ENCODE measurements around the gene UPB1. TPM values are rescaled to one million over a fixed set of nuclear protein-coding genes. Genes with fewer than 3 reads are reported as not detected.

UPB1 gene
- total RNA-seq, 1 experiment from 2014 or later = 0.09 TPM

- POLR2A ChIA-PET = interaction anchor here (1.6 kb wide), 1 partner anchor 9 kb away, joined by 6 read pairs; the partner anchor contains the start of genes GUCD1 and SNRPD3
- Mint-ChIP-seq H3K9me3 (no peaks in the 10 kb centered on the region), H3K27me3 (ENCODE audit: low read depth) (no peaks in the 10 kb centered on the region), H3K4me3 (no peak overlapping the region), H3K4me1 (no peaks in the 10 kb centered on the region), H3K27ac (no peak overlapping the region), H3K36me3 (peaks cover 47% of the 10 kb centered on the region)
- ATAC-seq = no peak
- TF ChIP-seq USF1 (CRISPR knock-in tag; IDR thresholded peaks at IDR 0.05) = no peak
- no peak for TF ChIP-seq CTCF (IDR thresholded peaks at IDR 0.05)
- no peak for TF ChIP-seq RORB (CRISPR knock-in tag; IDR thresholded peaks at IDR 0.05)
- no peak for TF ChIP-seq MYBL2 (CRISPR knock-in tag; IDR thresholded peaks at IDR 0.05)
- TF ChIP-seq SMAD4 (CRISPR knock-in tag; IDR thresholded peaks at IDR 0.05) = no peak
- no peak for TF ChIP-seq IRF2 (CRISPR knock-in tag; IDR thresholded peaks at IDR 0.05; ENCODE audit: borderline replicate concordance, low read depth)
- TF ChIP-seq, protein P1, sequence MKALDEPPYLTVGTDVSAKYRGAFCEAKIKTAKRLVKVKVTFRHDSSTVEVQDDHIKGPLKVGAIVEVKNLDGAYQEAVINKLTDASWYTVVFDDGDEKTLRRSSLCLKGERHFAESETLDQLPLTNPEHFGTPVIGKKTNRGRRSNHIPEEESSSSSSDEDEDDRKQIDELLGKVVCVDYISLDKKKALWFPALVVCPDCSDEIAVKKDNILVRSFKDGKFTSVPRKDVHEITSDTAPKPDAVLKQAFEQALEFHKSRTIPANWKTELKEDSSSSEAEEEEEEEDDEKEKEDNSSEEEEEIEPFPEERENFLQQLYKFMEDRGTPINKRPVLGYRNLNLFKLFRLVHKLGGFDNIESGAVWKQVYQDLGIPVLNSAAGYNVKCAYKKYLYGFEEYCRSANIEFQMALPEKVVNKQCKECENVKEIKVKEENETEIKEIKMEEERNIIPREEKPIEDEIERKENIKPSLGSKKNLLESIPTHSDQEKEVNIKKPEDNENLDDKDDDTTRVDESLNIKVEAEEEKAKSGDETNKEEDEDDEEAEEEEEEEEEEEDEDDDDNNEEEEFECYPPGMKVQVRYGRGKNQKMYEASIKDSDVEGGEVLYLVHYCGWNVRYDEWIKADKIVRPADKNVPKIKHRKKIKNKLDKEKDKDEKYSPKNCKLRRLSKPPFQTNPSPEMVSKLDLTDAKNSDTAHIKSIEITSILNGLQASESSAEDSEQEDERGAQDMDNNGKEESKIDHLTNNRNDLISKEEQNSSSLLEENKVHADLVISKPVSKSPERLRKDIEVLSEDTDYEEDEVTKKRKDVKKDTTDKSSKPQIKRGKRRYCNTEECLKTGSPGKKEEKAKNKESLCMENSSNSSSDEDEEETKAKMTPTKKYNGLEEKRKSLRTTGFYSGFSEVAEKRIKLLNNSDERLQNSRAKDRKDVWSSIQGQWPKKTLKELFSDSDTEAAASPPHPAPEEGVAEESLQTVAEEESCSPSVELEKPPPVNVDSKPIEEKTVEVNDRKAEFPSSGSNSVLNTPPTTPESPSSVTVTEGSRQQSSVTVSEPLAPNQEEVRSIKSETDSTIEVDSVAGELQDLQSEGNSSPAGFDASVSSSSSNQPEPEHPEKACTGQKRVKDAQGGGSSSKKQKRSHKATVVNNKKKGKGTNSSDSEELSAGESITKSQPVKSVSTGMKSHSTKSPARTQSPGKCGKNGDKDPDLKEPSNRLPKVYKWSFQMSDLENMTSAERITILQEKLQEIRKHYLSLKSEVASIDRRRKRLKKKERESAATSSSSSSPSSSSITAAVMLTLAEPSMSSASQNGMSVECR (CRISPR knock-in tag; IDR thresholded peaks at IDR 0.05; ENCODE audit: borderline replicate concordance) = no peak
- TF ChIP-seq ELF4 (CRISPR knock-in tag; IDR thresholded peaks at IDR 0.05; ENCODE audit: low read depth) = no peak
- TF ChIP-seq PRRX2 (CRISPR knock-in tag; IDR thresholded peaks at IDR 0.05) = no peak
- TF ChIP-seq TEAD1 (CRISPR knock-in tag; IDR thresholded peaks at IDR 0.05) = no peak
- TF ChIP-seq SOX15 (CRISPR knock-in tag; IDR thresholded peaks at IDR 0.05) = no peak
- CTCF ChIA-PET = no interaction called here
- no peak for DNase-seq (ENCODE audit: low spot score)
These were observed 69.9 kb downstream of the UPB1 start for GRCh38 chr22:24565077-24565476.

DNA sequence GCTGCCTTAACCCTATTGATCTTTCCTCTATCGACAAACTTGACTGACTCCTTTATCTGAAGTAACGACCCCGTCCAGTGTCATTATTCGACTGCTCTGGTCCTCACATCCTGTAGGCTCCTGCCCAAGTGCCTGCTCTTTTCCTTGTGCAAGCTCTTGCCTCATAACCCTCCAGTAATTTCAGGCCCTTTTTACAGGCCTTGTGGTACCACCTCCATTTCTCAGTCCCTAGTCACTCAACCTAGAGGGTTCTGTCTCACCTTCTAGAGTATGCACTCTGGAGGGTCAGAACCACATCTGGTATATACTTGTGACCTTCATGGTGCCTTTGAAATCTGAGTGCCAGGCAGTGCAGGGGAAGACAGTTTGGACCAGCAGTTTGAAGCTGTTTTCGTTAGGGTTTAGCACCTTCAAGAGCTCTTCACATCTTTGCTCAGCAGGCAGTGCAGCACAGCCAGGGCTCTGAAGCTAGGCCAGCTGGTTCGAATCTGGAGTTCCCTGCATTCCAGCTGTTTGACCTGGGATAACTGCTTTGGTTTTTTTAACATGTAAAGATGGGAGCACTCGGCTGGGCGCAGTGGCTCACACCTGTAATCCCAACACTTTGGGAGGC, 71.9 kb downstream of the UPB1 start:
- Mint-ChIP-seq H3K27ac (peak overlapping the region; percentile 51; the same call in 1 of the 2 replicates), H3K4me1 (no peaks in the 10 kb centered on the region), H3K27me3 (ENCODE audit: low read depth) (no peaks in the 10 kb centered on the region), H3K4me3 (no peak overlapping the region), H3K9me3 (no peaks in the 10 kb centered on the region), H3K36me3 (peaks cover 53% of the 10 kb centered on the region)
- DNase-seq (ENCODE audit: low spot score) (no peak), ATAC-seq (no peak)
- ChIA-PET CTCF (interaction anchor here (0.7 kb wide), 1 partner anchor 145 kb away, joined by 5 read pairs; no protein-coding TSS in a partner anchor), POLR2A (interaction anchor here (0.7 kb wide), 1 partner anchor 17 kb away, joined by 3 read pairs; no protein-coding TSS in a partner anchor)
- TF ChIP-seq CTCF (IDR thresholded peaks at IDR 0.05) (no peak), PRRX2 (CRISPR knock-in tag; IDR thresholded peaks at IDR 0.05) (no peak), CREB1 (CRISPR knock-in tag; IDR thresholded peaks at IDR 0.05) (no peak), NR3C1 (CRISPR knock-in tag; conservative IDR thresholded peaks at IDR 0.05; ENCODE audit: low read depth) (no peak), MXD4 (CRISPR knock-in tag; IDR thresholded peaks at IDR 0.05; ENCODE audit: borderline replicate concordance) (no peak), ZNF263 (CRISPR knock-in tag; IDR thresholded peaks at IDR 0.05; ENCODE audit: low read depth) (no peak), GRHL2 (CRISPR knock-in tag; IDR thresholded peaks at IDR 0.05; ENCODE audit: insufficient replicate concordance, severe bottlenecking) (no peak), SMAD3 (CRISPR knock-in tag; IDR thresholded peaks at IDR 0.05; ENCODE audit: borderline replicate concordance) (no peak), ATF1 (CRISPR knock-in tag; IDR thresholded peaks at IDR 0.05) (no peak), SP1 (CRISPR knock-in tag; conservative IDR thresholded peaks at IDR 0.05) (no peak), JUN (CRISPR knock-in tag; IDR thresholded peaks at IDR 0.05) (no peak), FOXK1 (CRISPR knock-in tag; IDR thresholded peaks at IDR 0.05) (no peak), ZBTB21 (CRISPR knock-in tag; IDR thresholded peaks at IDR 0.05; ENCODE audit: borderline replicate concordance) (no peak), CDX4 (CRISPR knock-in tag; IDR thresholded peaks at IDR 0.05; ENCODE audit: borderline replicate concordance) (no peak)
- TF ChIP-seq, protein P2, sequence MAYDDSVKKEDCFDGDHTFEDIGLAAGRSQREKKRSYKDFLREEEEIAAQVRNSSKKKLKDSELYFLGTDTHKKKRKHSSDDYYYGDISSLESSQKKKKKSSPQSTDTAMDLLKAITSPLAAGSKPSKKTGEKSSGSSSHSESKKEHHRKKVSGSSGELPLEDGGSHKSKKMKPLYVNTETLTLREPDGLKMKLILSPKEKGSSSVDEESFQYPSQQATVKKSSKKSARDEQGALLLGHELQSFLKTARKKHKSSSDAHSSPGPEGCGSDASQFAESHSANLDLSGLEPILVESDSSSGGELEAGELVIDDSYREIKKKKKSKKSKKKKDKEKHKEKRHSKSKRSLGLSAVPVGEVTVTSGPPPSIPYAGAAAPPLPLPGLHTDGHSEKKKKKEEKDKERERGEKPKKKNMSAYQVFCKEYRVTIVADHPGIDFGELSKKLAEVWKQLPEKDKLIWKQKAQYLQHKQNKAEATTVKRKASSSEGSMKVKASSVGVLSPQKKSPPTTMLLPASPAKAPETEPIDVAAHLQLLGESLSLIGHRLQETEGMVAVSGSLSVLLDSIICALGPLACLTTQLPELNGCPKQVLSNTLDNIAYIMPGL (CRISPR knock-in tag; IDR thresholded peaks at IDR 0.05) = no peak

Data from WTC11 (cell line).